Measurements from ENCODE around the gene PAPOLG. TPM values are rescaled to one million over a fixed set of nuclear protein-coding genes. Genes with fewer than 3 reads are reported as not detected.
A peak's percentile ranks its signal among the peaks of the same experiment; 100 is the strongest.
"Not testable (repeated sequence)": the region's sequence is repeated elsewhere in the genome, so short reads cannot be mapped to it uniquely, and the experiment has no call there.

Gene PAPOLG
- total RNA-seq, 2 experiments from 2014 or later = 14.1 to 16.1 TPM

- Mint-ChIP-seq H3K4me3 (no peak overlapping the region), H3K9me3 (no peaks in the 10 kb centered on the region), H3K27ac (peak overlapping the region; percentile 89), H3K36me3 (ENCODE audit: low read depth) (no peaks in the 10 kb centered on the region), H3K4me1 (ENCODE audit: low read depth) (peaks cover 52% of the 10 kb centered on the region), H3K27me3 (ENCODE audit: low read depth) (no peaks in the 10 kb centered on the region)
- peak; percentile 80 for DNase-seq
- CTCF ChIA-PET = interaction anchor here (0.6 to 7.7 kb wide), 18 partner anchors 8 to 181 kb away, joined by 3 to 77 read pairs (median 4); partner anchors contain the start of gene REL
- intact Hi-C loops (cut with micrococcal nuclease) = loop anchor here (1.0 to 5.0 kb wide), 2 partner anchors 181 to 944 kb away; no protein-coding TSS in a partner anchor
These were observed 62.2 kb downstream of the PAPOLG start for GRCh38 chr2:60818272-60818671.

GRCh38 chr2:60819155-60819862 is 63.2 kb downstream of the PAPOLG start:
- CTCF ChIA-PET = interaction anchor here (0.6 to 7.7 kb wide), 13 partner anchors 9 to 180 kb away, joined by 3 to 77 read pairs (median 5); partner anchors contain the start of gene REL
- Mint-ChIP-seq H3K27me3 (ENCODE audit: low read depth) (no peaks in the 10 kb centered on the region), H3K36me3 (ENCODE audit: low read depth) (no peaks in the 10 kb centered on the region), H3K9me3 (no peaks in the 10 kb centered on the region), H3K4me3 (peak overlapping the region; percentile 60), H3K27ac (peak overlapping the region; percentile 89), H3K4me1 (ENCODE audit: low read depth) (peaks cover 52% of the 10 kb centered on the region)
- peak; percentile 94 for DNase-seq
- intact Hi-C loops (cut with micrococcal nuclease) = loop anchor here (1.0 to 5.0 kb wide), 12 partner anchors 12 to 943 kb away; partner anchors contain the start of genes PAPOLG and REL

GRCh38 chr2:60819936-60820335 is 63.9 kb downstream of the PAPOLG start:
- CTCF ChIA-PET = interaction anchor here (0.6 to 7.7 kb wide), 10 partner anchors 8 to 179 kb away, joined by 3 to 77 read pairs (median 6); partner anchors contain the start of gene REL
- Mint-ChIP-seq H3K27ac (peak overlapping the region; percentile 89), H3K27me3 (ENCODE audit: low read depth) (no peaks in the 10 kb centered on the region), H3K4me1 (ENCODE audit: low read depth) (peaks cover 52% of the 10 kb centered on the region), H3K9me3 (no peaks in the 10 kb centered on the region), H3K36me3 (ENCODE audit: low read depth) (no peaks in the 10 kb centered on the region), H3K4me3 (peak overlapping the region; percentile 60)
- intact Hi-C loops (cut with micrococcal nuclease) = loop anchor here (1.0 to 5.0 kb wide), 12 partner anchors 12 to 942 kb away; partner anchors contain the start of genes PAPOLG and REL
- no peak for DNase-seq

- no peak overlapping the region for H3K4me3 Mint-ChIP-seq
- no peaks in the 10 kb centered on the region for H3K9me3 Mint-ChIP-seq
- no peaks in the 10 kb centered on the region for H3K27me3 Mint-ChIP-seq (ENCODE audit: low read depth)
- H3K4me1 Mint-ChIP-seq (ENCODE audit: low read depth) = peaks cover 48% of the 10 kb centered on the region
- peak overlapping the region; percentile 89 for H3K27ac Mint-ChIP-seq
- intact Hi-C loops (cut with micrococcal nuclease) = no loop called here
- H3K36me3 Mint-ChIP-seq (ENCODE audit: low read depth) = no peaks in the 10 kb centered on the region
- DNase-seq = no peak
- CTCF ChIA-PET = interaction anchor here (0.6 to 7.7 kb wide), 6 partner anchors 11 to 98 kb away, joined by 3 to 77 read pairs (median 6); partner anchors contain the start of gene REL
These were observed 64.5 kb downstream of the PAPOLG start for GRCh38 chr2:60820416-60821132.

- intact Hi-C loops (cut with micrococcal nuclease) = no loop called here
- DNase-seq = no peak
- CTCF ChIA-PET = interaction anchor here (1.3 to 7.7 kb wide), 4 partner anchors 11 to 61 kb away, joined by 3 to 77 read pairs (median 10); partner anchors contain the start of gene REL
- Mint-ChIP-seq H3K27me3 (ENCODE audit: low read depth) (no peaks in the 10 kb centered on the region), H3K36me3 (ENCODE audit: low read depth) (no peaks in the 10 kb centered on the region), H3K4me3 (no peak overlapping the region), H3K27ac (peak overlapping the region; percentile 15), H3K9me3 (no peaks in the 10 kb centered on the region), H3K4me1 (ENCODE audit: low read depth) (peaks cover 50% of the 10 kb centered on the region)
These were observed 65.0 kb downstream of the PAPOLG start for GRCh38 chr2:60821133-60821469.

GRCh38 chr2:60821587-60822302 is 65.7 kb downstream of the PAPOLG start:
- no peak overlapping the region for H3K4me3 Mint-ChIP-seq
- no peaks in the 10 kb centered on the region for H3K9me3 Mint-ChIP-seq
- no peaks in the 10 kb centered on the region for H3K36me3 Mint-ChIP-seq (ENCODE audit: low read depth)
- DNase-seq = no peak
- peaks cover 56% of the 10 kb centered on the region for H3K4me1 Mint-ChIP-seq (ENCODE audit: low read depth)
- CTCF ChIA-PET = interaction anchor here (1.3 to 7.7 kb wide), 4 partner anchors 10 to 60 kb away, joined by 3 to 77 read pairs (median 10); partner anchors contain the start of gene REL
- H3K27me3 Mint-ChIP-seq (ENCODE audit: low read depth) = no peaks in the 10 kb centered on the region
- intact Hi-C loops (cut with micrococcal nuclease) = no loop called here
- H3K27ac Mint-ChIP-seq = no peak overlapping the region

- peak overlapping the region; percentile 9 for H3K27ac Mint-ChIP-seq
- H3K4me3 Mint-ChIP-seq = no peak overlapping the region
- CTCF ChIA-PET = no interaction called here
- peaks cover 57% of the 10 kb centered on the region for H3K4me1 Mint-ChIP-seq (ENCODE audit: low read depth)
- no peaks in the 10 kb centered on the region for H3K27me3 Mint-ChIP-seq (ENCODE audit: low read depth)
- intact Hi-C loops (cut with micrococcal nuclease) = no loop called here
- no peaks in the 10 kb centered on the region for H3K9me3 Mint-ChIP-seq
- no peak for DNase-seq
- H3K36me3 Mint-ChIP-seq (ENCODE audit: low read depth) = no peaks in the 10 kb centered on the region
These were observed 66.9 kb downstream of the PAPOLG start for GRCh38 chr2:60822987-60823386.

GRCh38 chr2:60823694-60824305 is 67.7 kb downstream of the PAPOLG start:
- Mint-ChIP-seq H3K27me3 (ENCODE audit: low read depth) (no peaks in the 10 kb centered on the region), H3K36me3 (ENCODE audit: low read depth) (no peaks in the 10 kb centered on the region), H3K4me1 (ENCODE audit: low read depth) (peaks cover 49% of the 10 kb centered on the region), H3K4me3 (no peak overlapping the region), H3K27ac (no peak overlapping the region), H3K9me3 (no peaks in the 10 kb centered on the region)
- CTCF ChIA-PET = interaction anchor here (1.4 kb wide), 1 partner anchor 22 kb away, joined by 3 read pairs; no protein-coding TSS in a partner anchor
- intact Hi-C loops (cut with micrococcal nuclease) = no loop called here
- no peak for DNase-seq

GRCh38 chr2:60825666-60826065 is 69.6 kb downstream of the PAPOLG start:
- CTCF ChIA-PET = interaction anchor here (0.6 to 2.5 kb wide), 3 partner anchors 23 to 173 kb away, joined by 3 to 8 read pairs (median 3); no protein-coding TSS in a partner anchor
- Mint-ChIP-seq H3K27ac (no peak overlapping the region), H3K9me3 (no peaks in the 10 kb centered on the region), H3K27me3 (ENCODE audit: low read depth) (no peaks in the 10 kb centered on the region), H3K36me3 (ENCODE audit: low read depth) (no peaks in the 10 kb centered on the region), H3K4me3 (no peak overlapping the region), H3K4me1 (ENCODE audit: low read depth) (peaks cover 36% of the 10 kb centered on the region)
- intact Hi-C loops (cut with micrococcal nuclease) = no loop called here
- no peak for DNase-seq

- no peaks in the 10 kb centered on the region for H3K9me3 Mint-ChIP-seq
- H3K27me3 Mint-ChIP-seq (ENCODE audit: low read depth) = no peaks in the 10 kb centered on the region
- H3K36me3 Mint-ChIP-seq (ENCODE audit: low read depth) = no peaks in the 10 kb centered on the region
- no peak overlapping the region for H3K27ac Mint-ChIP-seq
- H3K4me1 Mint-ChIP-seq (ENCODE audit: low read depth) = peaks cover 35% of the 10 kb centered on the region
- intact Hi-C loops (cut with micrococcal nuclease) = no loop called here
- CTCF ChIA-PET = interaction anchor here (0.6 to 2.5 kb wide), 5 partner anchors 8 to 173 kb away, joined by 3 to 8 read pairs (median 4); partner anchors contain the start of gene REL
- peak; percentile 26 for DNase-seq
- H3K4me3 Mint-ChIP-seq = no peak overlapping the region
These were observed 70.0 kb downstream of the PAPOLG start for GRCh38 chr2:60826111-60826510.

- CTCF ChIA-PET = interaction anchor here (0.7 to 2.5 kb wide), 4 partner anchors 9 to 172 kb away, joined by 4 to 8 read pairs (median 4); partner anchors contain the start of gene REL
- not testable (repeated sequence) for H3K36me3 Mint-ChIP-seq (ENCODE audit: low read depth)
These were observed 70.8 kb downstream of the PAPOLG start for GRCh38 chr2:60826860-60827259.

More at GRCh38 chr2:60826860-60827259, 70.8 kb downstream of the PAPOLG start:
- peak; percentile 45 for DNase-seq
- H3K27me3 Mint-ChIP-seq (ENCODE audit: low read depth); H3K4me3 Mint-ChIP-seq; H3K27ac Mint-ChIP-seq; intact Hi-C loops (cut with micrococcal nuclease); H3K9me3 Mint-ChIP-seq: not testable (repeated sequence)
- peaks cover 32% of the 10 kb centered on the region for H3K4me1 Mint-ChIP-seq (ENCODE audit: low read depth)
